ENCODE measurements around the gene RIMBP2.

RIMBP2 gene

GRCh38 chr12:130490674-130491073 lies 225.4 kb downstream of the RIMBP2 start:
- DNase-seq (ENCODE audit: low read depth): no peak
- no peak overlapping the region for H3K4me3 ChIP-seq (ENCODE audit: low read length)
- TF ChIP-seq CTCF (IDR thresholded peaks at IDR 0.05; ENCODE audit: insufficient read depth, low read depth, low read length, missing control alignments): no peak

GRCh38 chr12:130489293-130489692 lies 226.8 kb downstream of the RIMBP2 start:
- H3K4me3 ChIP-seq (ENCODE audit: low read length): no peak overlapping the region
- TF ChIP-seq CTCF (IDR thresholded peaks at IDR 0.05; ENCODE audit: insufficient read depth, low read depth, low read length, missing control alignments): no peak
- DNase-seq (ENCODE audit: low read depth): no peak

- H3K4me3 ChIP-seq (ENCODE audit: low read length): no peak overlapping the region
- DNase-seq (ENCODE audit: low read depth): no peak
- TF ChIP-seq CTCF (IDR thresholded peaks at IDR 0.05; ENCODE audit: insufficient read depth, low read depth, low read length, missing control alignments): no peak
Measured at GRCh38 chr12:130488358-130488710, 227.8 kb downstream of the RIMBP2 start.

- no peak overlapping the region for H3K4me3 ChIP-seq (ENCODE audit: low read length)
- DNase-seq (ENCODE audit: low read depth): no peak
- TF ChIP-seq CTCF (IDR thresholded peaks at IDR 0.05; ENCODE audit: insufficient read depth, low read depth, low read length, missing control alignments): no peak
Measured at GRCh38 chr12:130487636-130488357, 228.3 kb downstream of the RIMBP2 start.

GRCh38 chr12:130486891-130487416 lies 229.1 kb downstream of the RIMBP2 start:
- no peak overlapping the region for H3K4me3 ChIP-seq (ENCODE audit: low read length)
- TF ChIP-seq CTCF (IDR thresholded peaks at IDR 0.05; ENCODE audit: insufficient read depth, low read depth, low read length, missing control alignments): no peak
- DNase-seq (ENCODE audit: low read depth): no peak

- H3K4me3 ChIP-seq (ENCODE audit: low read length): no peak overlapping the region
- TF ChIP-seq CTCF (IDR thresholded peaks at IDR 0.05; ENCODE audit: insufficient read depth, low read depth, low read length, missing control alignments): no peak
- DNase-seq (ENCODE audit: low read depth): no peak
Measured at GRCh38 chr12:130486146-130486435, 230.0 kb downstream of the RIMBP2 start.

All from epithelial cell of esophagus (primary cell).